ENCODE measurements around the gene KLF11.
"Not testable (repeated sequence)": the region's sequence is repeated elsewhere in the genome, so short reads cannot be mapped to it uniquely, and the experiment has no call there.

KLF11 gene

GRCh38 chr2:10027660-10028330, 15.6 kb upstream of the KLF11 start:
- no peak for DNase-seq

GRCh38 chr2:10028407-10028987, 14.9 kb upstream of the KLF11 start:
- no peak for DNase-seq

GRCh38 chr2:10028988-10029874, 14.1 kb upstream of the KLF11 start:
- no peak for DNase-seq

- DNase-seq, result no peak
Measured at GRCh38 chr2:10029875-10030223, 13.5 kb upstream of the KLF11 start.

- DNase-seq, result no peak
Measured at GRCh38 chr2:10030311-10030736, 13.0 kb upstream of the KLF11 start.

DNA sequence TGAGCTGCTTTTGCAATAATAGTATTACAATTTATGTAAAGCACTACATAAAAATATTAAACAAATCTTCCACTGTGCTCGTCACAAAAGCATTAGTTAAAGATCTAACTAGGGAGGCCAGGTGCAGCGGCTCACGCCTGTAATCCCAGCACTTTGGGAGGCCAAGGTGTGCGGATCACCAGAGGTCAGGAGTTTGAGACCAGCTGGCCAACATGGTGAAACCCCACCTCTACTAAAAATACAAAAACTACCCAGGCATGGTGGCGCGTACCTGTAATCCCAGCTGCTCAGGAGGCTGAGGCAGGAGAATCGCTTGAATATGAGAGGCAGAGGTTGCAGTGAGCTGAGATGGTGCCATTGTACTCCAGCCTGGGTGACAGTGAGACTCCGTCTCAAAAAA, 12.6 kb upstream of the KLF11 start:
- DNase-seq, result not testable (repeated sequence)

DNA sequence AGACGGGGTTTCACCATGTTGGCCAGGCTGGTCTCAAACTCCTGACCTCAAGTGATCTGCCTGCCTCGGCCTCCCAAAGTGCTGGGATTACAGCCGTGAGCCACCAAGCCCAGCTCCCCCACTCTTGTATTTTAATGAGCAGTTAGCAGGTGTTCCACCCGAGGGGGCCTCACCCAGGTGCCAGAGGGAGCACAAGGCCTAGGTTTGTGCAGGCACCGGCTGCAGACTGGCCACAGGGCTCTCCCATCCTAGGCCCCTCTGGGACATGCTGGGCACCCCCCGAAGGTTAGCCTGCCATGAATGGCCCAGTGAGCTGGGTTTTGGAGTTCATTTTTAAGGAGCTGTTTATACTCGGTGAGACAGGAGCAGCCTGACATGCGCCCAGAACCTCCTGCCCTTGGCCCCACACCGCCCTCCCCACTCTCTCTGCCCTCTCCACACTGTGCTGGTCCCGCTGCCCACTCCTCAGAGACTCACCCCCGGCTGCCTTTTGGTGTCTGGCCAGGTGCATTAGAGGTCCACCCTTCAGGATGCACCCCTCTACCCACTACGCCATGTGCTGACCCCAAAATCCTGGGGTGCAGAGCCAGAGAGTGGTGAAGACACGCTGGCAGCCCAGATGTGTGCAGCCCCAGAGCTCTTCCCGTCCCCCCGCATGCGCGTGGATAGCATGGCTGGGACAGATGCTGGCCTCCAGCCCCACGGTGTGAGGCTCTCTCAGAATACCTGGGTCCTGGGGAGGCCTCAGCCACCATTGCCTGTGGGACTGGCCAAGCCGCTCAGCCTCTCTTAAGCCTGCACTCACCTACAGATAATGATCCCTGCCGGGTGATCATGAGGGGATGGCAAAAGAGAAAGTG, 11.2 kb upstream of the KLF11 start:
- no peak for DNase-seq

DNA sequence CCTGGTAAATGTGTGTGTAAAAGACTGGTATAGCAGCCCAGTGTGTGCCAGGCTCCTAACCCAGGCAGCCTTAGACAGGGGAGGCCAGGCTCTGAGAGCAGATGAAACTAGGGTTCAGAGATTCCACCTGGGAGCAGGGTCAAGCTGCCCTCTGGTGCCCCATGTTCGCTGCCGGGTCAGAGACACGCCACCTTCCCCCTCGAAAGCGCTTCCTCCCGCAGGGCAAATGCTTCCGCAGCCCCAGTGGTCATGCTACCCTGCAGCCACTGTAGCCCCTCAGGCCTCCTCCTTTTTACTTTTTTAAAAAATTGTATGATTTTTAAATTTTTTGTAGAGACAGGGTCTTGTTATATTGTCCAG, 10.6 kb upstream of the KLF11 start:
- no peak for DNase-seq

- DNase-seq, result no peak
Measured at GRCh38 chr2:10033251-10034006, 9.9 kb upstream of the KLF11 start.

DNA sequence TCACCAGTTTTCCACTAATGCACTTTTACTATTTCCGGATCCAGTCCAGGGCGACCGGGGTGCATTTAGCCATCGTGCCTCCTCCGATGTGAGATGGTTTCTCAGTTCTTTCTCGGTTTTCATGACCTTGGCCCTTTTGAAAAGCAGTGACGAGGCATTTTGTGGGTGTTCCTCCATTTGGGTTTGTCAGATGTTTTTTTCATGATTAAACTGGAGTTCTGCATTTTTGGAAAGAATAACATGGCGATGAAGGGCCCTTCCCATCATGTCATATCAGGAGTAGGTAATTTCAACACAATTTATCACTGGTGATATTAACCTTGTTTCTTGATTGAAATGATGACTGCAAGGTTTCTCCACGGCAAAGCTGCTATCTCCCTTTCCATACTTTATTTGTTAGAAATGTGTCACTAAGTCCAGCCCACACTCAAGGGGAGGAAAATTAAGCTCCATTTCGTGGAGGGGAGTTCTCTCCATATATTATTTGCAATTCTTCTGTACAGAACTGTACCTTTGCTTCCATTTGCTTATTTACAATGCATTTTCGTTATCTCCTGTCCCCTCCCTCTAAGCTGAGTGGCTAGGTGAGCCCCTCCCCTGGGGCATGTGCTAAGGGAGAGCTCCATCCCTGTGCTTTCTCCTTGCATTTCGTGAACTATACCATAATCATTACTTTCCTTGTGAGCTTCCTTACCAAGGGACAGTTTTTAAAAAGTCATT, 8.9 kb upstream of the KLF11 start:
- no peak for DNase-seq

DNA sequence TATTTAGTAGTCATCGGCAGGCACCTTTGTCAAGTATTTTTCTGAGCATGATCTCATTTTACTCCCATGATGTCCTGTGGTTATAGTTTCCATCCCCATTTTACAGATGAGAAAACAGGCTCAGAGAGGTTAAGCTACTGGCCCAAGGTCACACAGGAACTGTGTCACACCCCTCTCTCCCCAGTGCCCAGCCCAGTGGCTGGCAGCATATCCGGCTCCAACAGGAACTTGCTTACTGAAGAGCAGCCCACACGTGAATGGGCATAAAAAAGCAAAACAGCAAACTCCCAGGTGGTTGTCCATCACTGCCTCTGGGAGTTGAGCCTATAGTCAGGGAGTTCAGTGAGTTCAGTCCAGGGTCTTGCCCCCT, 8.3 kb upstream of the KLF11 start:
- DNase-seq, result no peak

- DNase-seq, result no peak
Measured at GRCh38 chr2:10035633-10036032, 7.7 kb upstream of the KLF11 start.

GRCh38 chr2:10036095-10036884, 7.1 kb upstream of the KLF11 start:
- DNase-seq, result peak; percentile 38 to 78

- DNase-seq, result no peak
Measured at GRCh38 chr2:10038123-10038522, 5.2 kb upstream of the KLF11 start.

- DNase-seq, result no peak
Measured at GRCh38 chr2:10038716-10039115, 4.6 kb upstream of the KLF11 start.

DNA sequence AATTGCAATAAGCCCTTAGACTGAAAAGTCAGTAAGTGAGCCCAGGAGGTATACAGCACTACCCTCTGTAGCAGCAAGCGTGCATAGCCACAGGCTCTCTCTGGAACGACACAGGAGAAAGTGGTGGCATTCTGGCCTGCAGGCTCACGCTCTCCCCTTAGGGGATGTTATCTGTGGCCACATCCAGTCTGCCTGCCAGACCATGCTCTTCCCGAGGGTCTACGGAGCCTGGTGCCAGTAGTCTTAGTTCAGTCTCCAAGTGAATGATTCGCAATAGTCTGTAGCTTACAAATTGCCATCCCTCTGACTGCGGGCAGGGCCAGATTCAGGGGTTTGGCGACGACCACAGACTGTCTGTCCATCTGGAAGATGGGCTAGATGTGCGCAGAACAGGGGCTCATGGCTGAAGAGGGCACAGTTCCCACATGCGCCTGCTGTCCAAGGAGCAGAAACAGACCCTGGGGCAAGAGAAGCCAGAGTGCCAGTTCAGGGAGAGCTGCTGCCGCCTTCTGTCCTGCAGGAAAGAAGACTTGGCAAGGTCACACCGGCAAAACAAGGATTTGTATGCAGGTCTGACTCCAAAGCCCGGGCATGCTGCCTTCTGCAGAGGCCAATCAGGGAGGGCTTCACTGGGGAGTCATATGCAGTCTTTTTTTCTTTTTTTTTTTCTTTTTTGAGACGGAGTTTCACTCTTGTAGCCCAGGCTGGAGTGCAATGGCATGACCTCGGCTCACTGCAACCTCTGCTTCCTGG, 3.5 kb upstream of the KLF11 start:
- DNase-seq, result peak; percentile 82 to 90

- no peak for DNase-seq
Measured at GRCh38 chr2:10041711-10042110, 1.6 kb upstream of the KLF11 start.

- no peak for DNase-seq
Measured at GRCh38 chr2:10042301-10043161, 819 bp upstream of the KLF11 start.
